ENCODE measurements around the gene SAMD14.

The SAMD14 gene

GRCh38 chr17:50130559-50131305 lies 772 bp upstream of the SAMD14 start:
- no peak for DNase-seq

GRCh38 chr17:50129353-50129727 lies 620 bp downstream of the SAMD14 start:
- no peak for DNase-seq

- no peak for DNase-seq
These were observed 1.3 kb downstream of the SAMD14 start for GRCh38 chr17:50128441-50129352.

- peak; percentile 81 for DNase-seq
These were observed 2.1 kb downstream of the SAMD14 start for GRCh38 chr17:50127697-50128361.

GRCh38 chr17:50125420-50125997 lies 4.5 kb downstream of the SAMD14 start:
- no peak for DNase-seq

- DNase-seq = no peak
These were observed 6.2 kb downstream of the SAMD14 start for GRCh38 chr17:50123649-50124349.

GRCh38 chr17:50122945-50123344 lies 7.0 kb downstream of the SAMD14 start:
- DNase-seq = no peak

- DNase-seq = no peak
These were observed 9.3 kb downstream of the SAMD14 start for GRCh38 chr17:50120475-50121253.

- DNase-seq = no peak
These were observed 11.1 kb downstream of the SAMD14 start for GRCh38 chr17:50118828-50119218.

- no peak for DNase-seq
These were observed 11.7 kb downstream of the SAMD14 start for GRCh38 chr17:50118076-50118827.

- peak; percentile 58 for DNase-seq
These were observed 12.5 kb downstream of the SAMD14 start for GRCh38 chr17:50117202-50118051.

- no peak for DNase-seq
These were observed 14.2 kb downstream of the SAMD14 start for GRCh38 chr17:50115756-50116155.

GRCh38 chr17:50114849-50115357 lies 15.1 kb downstream of the SAMD14 start:
- peak; percentile 79 for DNase-seq

GRCh38 chr17:50114401-50114800 lies 15.6 kb downstream of the SAMD14 start:
- DNase-seq = no peak

GRCh38 chr17:50113624-50114320 lies 16.2 kb downstream of the SAMD14 start:
- DNase-seq = no peak

GRCh38 chr17:50112694-50113093 lies 17.3 kb downstream of the SAMD14 start:
- no peak for DNase-seq

- DNase-seq = no peak
These were observed 18.0 kb downstream of the SAMD14 start for GRCh38 chr17:50111673-50112655.
